SK-N-SH (cell line): Measurements from ENCODE around the gene CYP26C1.

Experiments
- EP300 ChIP-seq, 2 experiments: IDR thresholded peaks; 2 replicates each; pipeline versions ENCODE4 v1.4.0 to v1.6.1; 2012; ENCODE audit warnings: borderline replicate concordance in 1 of 2, low read depth in 1 of 2, low read length in 1 of 2
- GATA2 ChIP-seq: sonication (generic); formaldehyde crosslinking; IDR thresholded peaks from 2 replicates; pipeline ENCODE4 v1.5.0; 2020; ENCODE audit warnings: mild to moderate bottlenecking, missing genetic modification reagents
- RAD21 ChIP-seq: IDR thresholded peaks from 2 replicates; pipeline ENCODE4 v1.6.1; 2012; ENCODE audit warnings: mild to moderate bottlenecking, low read length
- REST ChIP-seq: IDR thresholded peaks from 2 replicates; pipeline ENCODE4 v1.6.1; 2012; ENCODE audit warnings: mild to moderate bottlenecking, low read depth, low read length, moderate library complexity
- YY1 ChIP-seq: IDR thresholded peaks from 2 replicates; pipeline ENCODE4 v1.4.0; 2012; ENCODE audit warnings: low read depth, mild to moderate bottlenecking
- TF ChIP-seq, protein P1 (sequence below): fragments of 200-600 bp; sonication (generic); IDR thresholded peaks from 2 replicates; pipeline ENCODE4 v1.6.1; 2017; ENCODE audit warnings: antibody characterized with exemption, mild to moderate bottlenecking, moderate library complexity
- TF ChIP-seq, protein P2 (sequence below): fragments of 150-350 bp; IDR thresholded peaks from 2 replicates; pipeline ENCODE4 v1.6.1; 2017; ENCODE audit warnings: antibody characterized with exemption, low read length, low read depth, borderline replicate concordance

- TF ChIP-seq YY1 = no peak
- TF ChIP-seq, protein P1, sequence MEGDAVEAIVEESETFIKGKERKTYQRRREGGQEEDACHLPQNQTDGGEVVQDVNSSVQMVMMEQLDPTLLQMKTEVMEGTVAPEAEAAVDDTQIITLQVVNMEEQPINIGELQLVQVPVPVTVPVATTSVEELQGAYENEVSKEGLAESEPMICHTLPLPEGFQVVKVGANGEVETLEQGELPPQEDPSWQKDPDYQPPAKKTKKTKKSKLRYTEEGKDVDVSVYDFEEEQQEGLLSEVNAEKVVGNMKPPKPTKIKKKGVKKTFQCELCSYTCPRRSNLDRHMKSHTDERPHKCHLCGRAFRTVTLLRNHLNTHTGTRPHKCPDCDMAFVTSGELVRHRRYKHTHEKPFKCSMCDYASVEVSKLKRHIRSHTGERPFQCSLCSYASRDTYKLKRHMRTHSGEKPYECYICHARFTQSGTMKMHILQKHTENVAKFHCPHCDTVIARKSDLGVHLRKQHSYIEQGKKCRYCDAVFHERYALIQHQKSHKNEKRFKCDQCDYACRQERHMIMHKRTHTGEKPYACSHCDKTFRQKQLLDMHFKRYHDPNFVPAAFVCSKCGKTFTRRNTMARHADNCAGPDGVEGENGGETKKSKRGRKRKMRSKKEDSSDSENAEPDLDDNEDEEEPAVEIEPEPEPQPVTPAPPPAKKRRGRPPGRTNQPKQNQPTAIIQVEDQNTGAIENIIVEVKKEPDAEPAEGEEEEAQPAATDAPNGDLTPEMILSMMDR = no peak
- no peak for TF ChIP-seq EP300 (IDR thresholded peaks at IDR 0.05; ENCODE audit: borderline replicate concordance in 1 of 2, low read depth in 1 of 2, low read length in 1 of 2)
- TF ChIP-seq GATA2 (CRISPR knock-in tag) = no peak
- TF ChIP-seq REST = no peak
- TF ChIP-seq RAD21 = no peak
- TF ChIP-seq, protein P2, sequence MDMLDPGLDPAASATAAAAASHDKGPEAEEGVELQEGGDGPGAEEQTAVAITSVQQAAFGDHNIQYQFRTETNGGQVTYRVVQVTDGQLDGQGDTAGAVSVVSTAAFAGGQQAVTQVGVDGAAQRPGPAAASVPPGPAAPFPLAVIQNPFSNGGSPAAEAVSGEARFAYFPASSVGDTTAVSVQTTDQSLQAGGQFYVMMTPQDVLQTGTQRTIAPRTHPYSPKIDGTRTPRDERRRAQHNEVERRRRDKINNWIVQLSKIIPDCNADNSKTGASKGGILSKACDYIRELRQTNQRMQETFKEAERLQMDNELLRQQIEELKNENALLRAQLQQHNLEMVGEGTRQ = no peak
These were observed 21.5 kb upstream of the CYP26C1 start for GRCh38 chr10:93039110-93039509.
